Measurements from ENCODE around the gene PRKAA2. TPM values are rescaled to one million over a fixed set of nuclear protein-coding genes. Genes with fewer than 3 reads are reported as not detected.

Gene PRKAA2
- total and polyA plus RNA-seq, 2 of the 13 experiments (the other 11 are each of a cell fraction or from before 2014, with no cell fraction given): 6.0 to 7.5 TPM

GRCh38 chr1:56644919-56645676, at the start of gene PRKAA2 (continued):
- no peak for TF ChIP-seq NFAT5 (CRISPR knock-in tag; IDR thresholded peaks at IDR 0.05)
- TF ChIP-seq SOX13 (IDR thresholded peaks at IDR 0.05): no peak
- no peak for TF ChIP-seq SOX13 (CRISPR knock-in tag; conservative IDR thresholded peaks at IDR 0.05 in 1 of 2, IDR thresholded peaks at IDR 0.05 in 1 of 2)
- no peak for TF ChIP-seq JUN (CRISPR knock-in tag; IDR thresholded peaks at IDR 0.05)
- no peak for TF ChIP-seq DR1 (CRISPR knock-in tag; IDR thresholded peaks at IDR 0.05)
- no peak for TF ChIP-seq ZNF33A (CRISPR knock-in tag; IDR thresholded peaks at IDR 0.05; ENCODE audit: borderline replicate concordance)
- TF ChIP-seq MEIS2 (CRISPR knock-in tag; IDR thresholded peaks at IDR 0.05): no peak
- TF ChIP-seq GATAD2A (CRISPR knock-in tag; IDR thresholded peaks at IDR 0.05): no peak; the same call in 1 of the 2 replicates
- TF ChIP-seq WIZ (CRISPR knock-in tag; IDR thresholded peaks at IDR 0.05): no peak
- peak; percentile 41; the same call in 1 of the 2 replicates for TF ChIP-seq NR2C2 (CRISPR knock-in tag; IDR thresholded peaks at IDR 0.05; ENCODE audit: borderline replicate concordance)
- TF ChIP-seq ZNF577 (CRISPR knock-in tag; IDR thresholded peaks at IDR 0.05; ENCODE audit: borderline replicate concordance, low read depth): no peak
- TF ChIP-seq SPEN (CRISPR knock-in tag; IDR thresholded peaks at IDR 0.05; ENCODE audit: low read depth): peak; percentile 68; the same call in 1 of the 2 replicates
- peak; percentile 34 for TF ChIP-seq TAF15 (IDR thresholded peaks at IDR 0.05; ENCODE audit: low read depth, low read length, poor library complexity, severe bottlenecking)
- 0 out of 2 replicates have a peak, but pooled peaks have one; percentile 22 for TF ChIP-seq ZBTB10 (CRISPR knock-in tag; IDR thresholded peaks at IDR 0.05; ENCODE audit: borderline replicate concordance)
- TF ChIP-seq NFATC3 (CRISPR knock-in tag; IDR thresholded peaks at IDR 0.05): no peak
- TF ChIP-seq ZNF143 (CRISPR knock-in tag; IDR thresholded peaks at IDR 0.05): peak; percentile 77
- TF ChIP-seq ZNF333 (CRISPR knock-in tag; IDR thresholded peaks at IDR 0.05; ENCODE audit: borderline replicate concordance): no peak
- TF ChIP-seq MZF1 (CRISPR knock-in tag; IDR thresholded peaks at IDR 0.05; ENCODE audit: borderline replicate concordance): no peak
- no peak for TF ChIP-seq ZNF414 (CRISPR knock-in tag; IDR thresholded peaks at IDR 0.05)
- TF ChIP-seq NR0B2 (CRISPR knock-in tag; IDR thresholded peaks at IDR 0.05): no peak

All from HepG2 (cell line).